A549 (cell line): Measurements from ENCODE around the gene FAM170B. TPM values are rescaled to one million over a fixed set of nuclear protein-coding genes. Genes with fewer than 3 reads are reported as not detected.

ENCODE experiments used
- ATAC-seq, 2 experiments: fragments of 200-7000 bp in 1 of 2; fragments of >200 bp in 1 of 2; cut with Nextera tagmentation in 1 of 2; cut with Tn5 transposase in 1 of 2; 3 replicates each; pipeline versions ENCODE4 v1.8.0 to v1.9.1; 2018 to 2020; ENCODE audit warnings: mild to moderate bottlenecking in 1 of 2, moderate library complexity in 1 of 2
- CTCF ChIA-PET: fragments of 300-600 bp; sonication (Branson Sonifier 250); formaldehyde crosslinking; extraction: SDS; loops from one replicate; lab custom pipeline; 2021; ENCODE audit warnings: antibody characterized with exemption, inconsistent platforms; lab: Yijun Ruan, JAX
- POLR2A ChIA-PET: fragments of 350-600 bp; formaldehyde crosslinking; extraction: SDS; loops from one replicate; lab custom pipeline; 2021; ENCODE audit warnings: antibody characterized with exemption, inconsistent platforms; lab: Yijun Ruan, JAX
- DNase-seq, 2 experiments: peaks; one replicate each; pipeline versions ENCODE4 v3.0.0 to v3.0.0-alpha.2; 2011 to 2016; ENCODE audit warnings: low read depth in 1 of 2, low spot score in 1 of 2
- FAIRE-seq: peaks from 2 replicates; lab custom pipeline; 2011; peaks lifted over from hg19 to GRCh38; lab: Jason Lieb, UNC
- H3K27ac ChIP-seq, 2 experiments: fragments of >200 bp; sonication (Bioruptor Twin); formaldehyde crosslinking; 3 replicates each; pipeline ENCODE4 v1.5.1; 2016 to 2017
- H3K4me1 ChIP-seq: fragments of >200 bp; sonication (Bioruptor Twin); formaldehyde crosslinking; 3 replicates; pipeline ENCODE4 v1.6.1; 2016
- H3K4me2 ChIP-seq: fragments of >200 bp; sonication (Bioruptor Twin); formaldehyde crosslinking; 3 replicates; pipeline ENCODE4 v1.6.1; 2016
- H3K4me3 ChIP-seq: fragments of >200 bp; sonication (Bioruptor Twin); formaldehyde crosslinking; 3 replicates; pipeline ENCODE4 v1.5.1; 2016
- H3K9me3 ChIP-seq: fragments of >200 bp; sonication (Bioruptor Twin); formaldehyde crosslinking; 3 replicates; pipeline ENCODE4 v1.6.1; 2016
- BCL3 ChIP-seq: fragments of >200 bp; sonication (Bioruptor Twin); formaldehyde crosslinking; IDR thresholded peaks from 3 replicates; pipeline ENCODE4 v1.6.1; 2016
- EHF ChIP-seq: fragments of 250-450 bp; sonication (Bioruptor Pico); IDR thresholded peaks from 2 replicates; pipeline ENCODE4 v1.5.0; 2020; ENCODE audit warnings: mild to moderate bottlenecking
- ELK1 ChIP-seq: fragments of 150-350 bp; IDR thresholded peaks from 2 replicates; pipeline ENCODE4 v1.6.1; 2014; ENCODE audit warnings: low read depth, mild to moderate bottlenecking, low read length
- ESRRA ChIP-seq: fragments of 150-350 bp; IDR thresholded peaks from 2 replicates; pipeline ENCODE4 v1.6.1; 2014; ENCODE audit warnings: mild to moderate bottlenecking, low read length, borderline replicate concordance
- FOSB ChIP-seq: fragments of 250-450 bp; sonication (Bioruptor Pico); IDR thresholded peaks from 2 replicates; pipeline ENCODE4 v1.5.0; 2020; ENCODE audit warnings: mild to moderate bottlenecking, moderate library complexity
- FOXS1 ChIP-seq: fragments of 250-450 bp; sonication (Bioruptor Pico); IDR thresholded peaks from 2 replicates; pipeline ENCODE4 v1.5.0; 2020; ENCODE audit warnings: mild to moderate bottlenecking, moderate library complexity
- GATA3 ChIP-seq: IDR thresholded peaks from 2 replicates; pipeline ENCODE4 v1.6.1; 2012; ENCODE audit warnings: borderline replicate concordance
- HDAC2 ChIP-seq: fragments of 200-600 bp; sonication (generic); IDR thresholded peaks from 2 replicates; pipeline ENCODE4 v1.6.1; 2016
- HES2 ChIP-seq: fragments of >200 bp; sonication (Bioruptor Twin); formaldehyde crosslinking; IDR thresholded peaks from 2 replicates; pipeline ENCODE4 v1.6.1; 2016
- HOXA7 ChIP-seq: fragments of 250-450 bp; sonication (Bioruptor Pico); IDR thresholded peaks from 2 replicates; pipeline ENCODE4 v1.5.0; 2020; ENCODE audit warnings: mild to moderate bottlenecking, moderate library complexity
- HOXB13 ChIP-seq: fragments of 250-450 bp; sonication (Bioruptor Pico); IDR thresholded peaks from 2 replicates; pipeline ENCODE4 v1.5.0; 2020; ENCODE audit warnings: low read depth, mild to moderate bottlenecking, moderate library complexity
- HOXB5 ChIP-seq: fragments of 250-450 bp; sonication (Bioruptor Pico); IDR thresholded peaks from 2 replicates; pipeline ENCODE4 v1.5.0; 2020; ENCODE audit warnings: mild to moderate bottlenecking, moderate library complexity
- JUN ChIP-seq, 2 experiments: fragments of >200 bp; sonication (Bioruptor Twin); formaldehyde crosslinking; IDR thresholded peaks; 2 replicates in 1 of 2; 3 replicates in 1 of 2; pipeline ENCODE4 v1.6.1; 2016 to 2017
- JUNB ChIP-seq: fragments of >200 bp; sonication (Bioruptor Twin); formaldehyde crosslinking; IDR thresholded peaks from 2 replicates; pipeline ENCODE4 v1.6.1; 2016
- KDM1A ChIP-seq: fragments of 200-600 bp; sonication (generic); IDR thresholded peaks from 2 replicates; pipeline ENCODE4 v1.6.1; 2016; ENCODE audit warnings: low read depth, mild to moderate bottlenecking
- MAFK ChIP-seq: fragments of 450-650 bp; IDR thresholded peaks from 2 replicates; pipeline ENCODE4 v1.6.1; 2014; ENCODE audit not compliant: partially characterized antibody
- MAX ChIP-seq: IDR thresholded peaks from 2 replicates; pipeline ENCODE4 v1.6.1; 2012
- MYC ChIP-seq: IDR thresholded peaks from 2 replicates; pipeline ENCODE4 v1.6.1; 2012; ENCODE audit warnings: mild to moderate bottlenecking, inconsistent platforms, low read length, improper control_type of control experiment, borderline replicate concordance
- NPAS2 ChIP-seq: fragments of 250-450 bp; sonication (Bioruptor Pico); IDR thresholded peaks from 2 replicates; pipeline ENCODE4 v1.8.0; 2022; ENCODE audit warnings: mild to moderate bottlenecking, moderate library complexity, borderline replicate concordance
- PHF8 ChIP-seq: fragments of 200-600 bp; sonication (generic); IDR thresholded peaks from 2 replicates; pipeline ENCODE4 v1.6.1; 2016; ENCODE audit warnings: low read depth, mild to moderate bottlenecking, antibody characterized with exemption, moderate library complexity, borderline replicate concordance
- RARB ChIP-seq: fragments of 250-450 bp; sonication (Bioruptor Pico); IDR thresholded peaks from 2 replicates; pipeline ENCODE4 v1.8.0; 2021; ENCODE audit warnings: mild to moderate bottlenecking, moderate library complexity
- RCOR1 ChIP-seq: fragments of 150-350 bp; IDR thresholded peaks from 2 replicates; pipeline ENCODE4 v1.6.1; 2014; ENCODE audit warnings: antibody characterized with exemption, low read length, low read depth
- RFX5 ChIP-seq: fragments of 450-650 bp; IDR thresholded peaks from 2 replicates; pipeline ENCODE4 v1.7.1; 2014; ENCODE audit warnings: antibody characterized with exemption, mild to moderate bottlenecking, moderate library complexity
- RNF2 ChIP-seq: fragments of 200-600 bp; sonication (generic); IDR thresholded peaks from 2 replicates; pipeline ENCODE4 v1.6.1; 2016; ENCODE audit warnings: low read depth, mild to moderate bottlenecking, antibody characterized with exemption, moderate library complexity, borderline replicate concordance
- SREBF2 ChIP-seq: fragments of 450-650 bp; IDR thresholded peaks from 2 replicates; pipeline ENCODE4 v1.6.1; 2014; ENCODE audit warnings: mild to moderate bottlenecking, moderate library complexity
- TFCP2L1 ChIP-seq: fragments of 250-450 bp; sonication (Bioruptor Pico); IDR thresholded peaks from 2 replicates; pipeline ENCODE4 v1.5.0; 2021; ENCODE audit warnings: mild to moderate bottlenecking
- USF2 ChIP-seq: fragments of 450-650 bp; IDR thresholded peaks from 2 replicates; pipeline ENCODE4 v1.6.1; 2014; ENCODE audit warnings: antibody characterized with exemption
- ZC3H11A ChIP-seq: fragments of 450-650 bp; IDR thresholded peaks from 2 replicates; pipeline ENCODE4 v1.6.1; 2014; ENCODE audit warnings: antibody characterized with exemption, mild to moderate bottlenecking
- ZNF302 ChIP-seq: fragments of 250-450 bp; sonication (Bioruptor Pico); IDR thresholded peaks from 2 replicates; pipeline ENCODE4 v1.9.0; 2021; ENCODE audit warnings: inconsistent platforms, mild to moderate bottlenecking, moderate library complexity
- ZSCAN20 ChIP-seq: fragments of 250-450 bp; sonication (Bioruptor Pico); IDR thresholded peaks from 2 replicates; pipeline ENCODE4 v1.8.0; 2022; ENCODE audit warnings: mild to moderate bottlenecking, moderate library complexity
- WGBS: methylation state at CpG from one replicate; pipeline ENCODE4 v1.1.6; 2017; ENCODE audit errors: missing lambda C conversion rate; 5-methylcytosine and 5-hydroxymethylcytosine counted together
- polyA plus RNA-seq, 4 experiments: library from polyadenylated mRNA; depleted of rRNA in 3 of 4; stranded (reverse); fragments of >200 nt; fragmentation: RNase III in 1 of 4; extraction: RNeasy Plus Mini Kit Qiagen cat#74134 plus additional on column Dnase treatment in 1 of 4; gene quantifications; 2 replicates in 3 of 4; 3 replicates in 1 of 4; pipeline ENCODE4 v1.2.3, GENCODE V29; 2011 to 2017

Gene FAM170B
- polyA plus RNA-seq, 2 of the 4 experiments (the other 2 are of a cell fraction) = not detected

GRCh38 chr10:49099046-49099445, 34.8 kb downstream of the FAM170B start:
- CTCF ChIA-PET = interaction anchor here (0.8 to 1.4 kb wide), 2 partner anchors 10 to 57 kb away, joined by 3 read pairs; no protein-coding TSS in a partner anchor
- no peak for FAIRE-seq
- Histone ChIP-seq H3K4me2 (no peak overlapping the region), H3K4me1 (no peaks in the 10 kb centered on the region), H3K9me3 (no peaks in the 10 kb centered on the region), H3K4me3 (no peak overlapping the region), H3K27ac (no peak overlapping the region)
- TF ChIP-seq KDM1A = no peak
- no peak for TF ChIP-seq RARB
- no peak for TF ChIP-seq HES2
- no peak for TF ChIP-seq TFCP2L1
- no peak for TF ChIP-seq NPAS2
- no peak for TF ChIP-seq ELK1
- no peak for TF ChIP-seq BCL3
- TF ChIP-seq JUN (IDR thresholded peaks at IDR 0.05) = no peak
- no peak for TF ChIP-seq RNF2
- no peak for TF ChIP-seq HOXB5 (CRISPR knock-in tag)
- no peak for TF ChIP-seq RCOR1
- TF ChIP-seq HOXB13 (CRISPR knock-in tag) = no peak
- TF ChIP-seq HOXA7 = no peak
- no peak for TF ChIP-seq FOSB (CRISPR knock-in tag)
- 58% methylated on average over 8 of the region's 8 CpGs for WGBS
- no peak for DNase-seq
- POLR2A ChIA-PET = no interaction called here
- no peak for ATAC-seq

- 39% methylated on average over 8 of the region's 8 CpGs for WGBS
- no peak overlapping the region for H3K4me3 ChIP-seq
- H3K9me3 ChIP-seq = no peaks in the 10 kb centered on the region
- CTCF ChIA-PET = no interaction called here
- FAIRE-seq (no peak), ATAC-seq (no peak), DNase-seq (no peak)
- no peaks in the 10 kb centered on the region for H3K4me1 ChIP-seq
- POLR2A ChIA-PET = no interaction called here
- TF ChIP-seq FOSB (CRISPR knock-in tag) (no peak), MAFK (no peak), RFX5 (no peak), EHF (CRISPR knock-in tag) (no peak), ESRRA (no peak), MAX (no peak), ZC3H11A (no peak), PHF8 (no peak), ZSCAN20 (CRISPR knock-in tag) (no peak), ZNF302 (CRISPR knock-in tag) (no peak)
- H3K4me2 ChIP-seq = no peak overlapping the region
- no peak overlapping the region for H3K27ac ChIP-seq
Measured at GRCh38 chr10:49096890-49097445, 36.9 kb downstream of the FAM170B start.

GRCh38 chr10:49094646-49095045, 39.2 kb downstream of the FAM170B start:
- ChIA-PET POLR2A (no interaction called here), CTCF (interaction anchor here (1.4 kb wide), 1 partner anchor 14 kb away, joined by 3 read pairs; no protein-coding TSS in a partner anchor)
- ATAC-seq (no peak), DNase-seq (no peak), FAIRE-seq (no peak)
- H3K4me3 ChIP-seq = no peak overlapping the region
- TF ChIP-seq GATA3 (no peak), MYC (no peak), HDAC2 (no peak), SREBF2 (no peak), MAFK (no peak), EHF (CRISPR knock-in tag) (no peak), RFX5 (no peak), KDM1A (no peak), PHF8 (no peak), USF2 (no peak), JUNB (no peak), ZC3H11A (no peak), FOXS1 (CRISPR knock-in tag) (no peak)
- no peaks in the 10 kb centered on the region for H3K9me3 ChIP-seq
- no peak overlapping the region for H3K4me2 ChIP-seq
- 65% methylated on average over 4 of the region's 4 CpGs for WGBS
- no peak overlapping the region for H3K27ac ChIP-seq
- H3K4me1 ChIP-seq = no peaks in the 10 kb centered on the region
